Measurements from ENCODE around the gene SLC1A7.

SLC1A7 gene

GRCh38 chr1:53069265-53069662 is 73.2 kb downstream of the SLC1A7 start:
- H3K4me3 ChIP-seq (ENCODE audit: low read depth, low read length) = no peak overlapping the region
- DNase-seq (ENCODE audit: low read depth) = no peak

GRCh38 chr1:53068314-53069099 is 73.9 kb downstream of the SLC1A7 start:
- DNase-seq (ENCODE audit: low read depth) = no peak
- no peak overlapping the region for H3K4me3 ChIP-seq (ENCODE audit: low read depth, low read length)

GRCh38 chr1:53067886-53068285 is 74.6 kb downstream of the SLC1A7 start:
- H3K4me3 ChIP-seq (ENCODE audit: low read depth, low read length) = no peak overlapping the region
- DNase-seq (ENCODE audit: low read depth) = no peak

GRCh38 chr1:53066891-53067738 is 75.3 kb downstream of the SLC1A7 start:
- no peak for DNase-seq (ENCODE audit: low read depth)

GRCh38 chr1:53066488-53066887 is 76.0 kb downstream of the SLC1A7 start:
- DNase-seq (ENCODE audit: low read depth) = no peak
- H3K4me3 ChIP-seq (ENCODE audit: low read depth, low read length) = no peak overlapping the region

More at GRCh38 chr1:53066891-53067738, 75.3 kb downstream of the SLC1A7 start:
- H3K4me3 ChIP-seq (ENCODE audit: low read depth, low read length) = no peak overlapping the region

GRCh38 chr1:53065391-53065790 is 77.0 kb downstream of the SLC1A7 start:
- H3K4me3 ChIP-seq (ENCODE audit: low read depth, low read length) = no peak overlapping the region
- DNase-seq (ENCODE audit: low read depth) = no peak

- DNase-seq (ENCODE audit: low read depth) = no peak
- no peak overlapping the region for H3K4me3 ChIP-seq (ENCODE audit: low read depth, low read length)
These were observed 78.5 kb downstream of the SLC1A7 start for GRCh38 chr1:53063744-53064515.

GRCh38 chr1:53062708-53063591 is 79.5 kb downstream of the SLC1A7 start:
- H3K4me3 ChIP-seq (ENCODE audit: low read depth, low read length) = peak overlapping the region; percentile 42
- no peak for DNase-seq (ENCODE audit: low read depth)

GRCh38 chr1:53061859-53062707 is 80.4 kb downstream of the SLC1A7 start, which contains the start of gene PODN:
PODN (plus strand) TSS chr1:53062213; CDS start chr1:53069856, 7,643 bp downstream.
- H3K4me3 ChIP-seq (ENCODE audit: low read depth, low read length) = peak within 1 kb of the TSS; percentile 42

GRCh38 chr1:53061123-53061858 is 81.1 kb downstream of the SLC1A7 start:
- DNase-seq (ENCODE audit: low read depth) = no peak
- H3K4me3 ChIP-seq (ENCODE audit: low read depth, low read length) = peak overlapping the region; percentile 42

More at GRCh38 chr1:53061859-53062707, 80.4 kb downstream of the SLC1A7 start, which contains the start of gene PODN:
- no peak for DNase-seq (ENCODE audit: low read depth)

- H3K4me3 ChIP-seq (ENCODE audit: low read depth, low read length) = no peak overlapping the region
- no peak for DNase-seq (ENCODE audit: low read depth)
These were observed 81.9 kb downstream of the SLC1A7 start for GRCh38 chr1:53060579-53060978.

GRCh38 chr1:53057127-53057526 is 85.3 kb downstream of the SLC1A7 start:
- no peak overlapping the region for H3K4me3 ChIP-seq (ENCODE audit: low read depth, low read length)
- no peak for DNase-seq (ENCODE audit: low read depth)

- no peak for DNase-seq (ENCODE audit: low read depth)
These were observed 90.8 kb downstream of the SLC1A7 start for GRCh38 chr1:53051676-53052075.

GRCh38 chr1:53050310-53050709 is 92.1 kb downstream of the SLC1A7 start:
- no peak overlapping the region for H3K4me3 ChIP-seq (ENCODE audit: low read depth, low read length)
- no peak for DNase-seq (ENCODE audit: low read depth)

More at GRCh38 chr1:53051676-53052075, 90.8 kb downstream of the SLC1A7 start:
- H3K4me3 ChIP-seq (ENCODE audit: low read depth, low read length) = no peak overlapping the region

GRCh38 chr1:53049574-53049967 is 92.9 kb downstream of the SLC1A7 start:
- H3K4me3 ChIP-seq (ENCODE audit: low read depth, low read length) = no peak overlapping the region
- DNase-seq (ENCODE audit: low read depth) = no peak

GRCh38 chr1:53048960-53049573 is 93.4 kb downstream of the SLC1A7 start:
- no peak for DNase-seq (ENCODE audit: low read depth)

More at GRCh38 chr1:53048960-53049573, 93.4 kb downstream of the SLC1A7 start:
- no peak overlapping the region for H3K4me3 ChIP-seq (ENCODE audit: low read depth, low read length)

All from skeletal muscle cell (primary cell).